Activated CD4-positive, alpha-beta T cell treated with anti-CD3 and anti-CD28 coated beads for 36 hours (primary cell): Measurements from ENCODE around the gene RNF148. TPM values are rescaled to one million over a fixed set of nuclear protein-coding genes. Genes with fewer than 3 reads are reported as not detected.

Experiments
- ATAC-seq: fragments of 200-7000 bp; cut with Tn5 transposase; one replicate; pipeline ENCODE4 v1.10.0; 2021; ENCODE audit warnings: mild to moderate bottlenecking, moderate library complexity
- CTCF ChIA-PET: fragments of 350-600 bp; sonication (Branson Sonifier 250); formaldehyde crosslinking; loops from one replicate; lab custom pipeline; 2021; ENCODE audit warnings: antibody characterized with exemption; lab: Charles Lee
- POLR2A ChIA-PET: fragments of 350-600 bp; sonication (Branson Sonifier 250); formaldehyde crosslinking; loops from one replicate; lab custom pipeline; 2021; ENCODE audit warnings: antibody characterized with exemption, inconsistent platforms; lab: Charles Lee
- DNase-seq: peaks from one replicate; pipeline ENCODE4 v3.0.0-alpha.2; 2020
- H3K27ac Mint-ChIP-seq: one replicate; pipeline ENCODE4 v1.8.0; 2021; ENCODE audit warnings: mixed read lengths
- H3K27me3 Mint-ChIP-seq: one replicate; pipeline ENCODE4 v1.8.0; 2021; ENCODE audit warnings: mixed read lengths
- H3K36me3 Mint-ChIP-seq: one replicate; pipeline ENCODE4 v1.8.0; 2021; ENCODE audit warnings: low read depth, mixed read lengths
- H3K4me1 Mint-ChIP-seq: one replicate; pipeline ENCODE4 v1.8.0; 2021; ENCODE audit warnings: mixed read lengths
- H3K4me3 Mint-ChIP-seq: one replicate; pipeline ENCODE4 v1.8.0; 2021; ENCODE audit warnings: mild to moderate bottlenecking, moderate library complexity, mixed read lengths
- H3K9me3 Mint-ChIP-seq: one replicate; pipeline ENCODE4 v1.8.0; 2021; ENCODE audit warnings: low read depth, mixed read lengths
- intact Hi-C, 2 experiments: fragments of 100-400 bp; cut with DNase I in 1 of 2; cut with micrococcal nuclease in 1 of 2; formaldehyde crosslinking; loops; one replicate each; pipeline versions ENCODE4 v1.14.2 to v1.15.1; 2022 to 2024; cut with DNase I, micrococcal nuclease
- total RNA-seq, 2 experiments: library from RNA; stranded (reverse); gene quantifications; one replicate each; pipeline ENCODE4 v1.2.3, GENCODE V29; 2021

Gene RNF148
- total RNA-seq, 2 experiments from 2014 or later: not detected

DNA sequence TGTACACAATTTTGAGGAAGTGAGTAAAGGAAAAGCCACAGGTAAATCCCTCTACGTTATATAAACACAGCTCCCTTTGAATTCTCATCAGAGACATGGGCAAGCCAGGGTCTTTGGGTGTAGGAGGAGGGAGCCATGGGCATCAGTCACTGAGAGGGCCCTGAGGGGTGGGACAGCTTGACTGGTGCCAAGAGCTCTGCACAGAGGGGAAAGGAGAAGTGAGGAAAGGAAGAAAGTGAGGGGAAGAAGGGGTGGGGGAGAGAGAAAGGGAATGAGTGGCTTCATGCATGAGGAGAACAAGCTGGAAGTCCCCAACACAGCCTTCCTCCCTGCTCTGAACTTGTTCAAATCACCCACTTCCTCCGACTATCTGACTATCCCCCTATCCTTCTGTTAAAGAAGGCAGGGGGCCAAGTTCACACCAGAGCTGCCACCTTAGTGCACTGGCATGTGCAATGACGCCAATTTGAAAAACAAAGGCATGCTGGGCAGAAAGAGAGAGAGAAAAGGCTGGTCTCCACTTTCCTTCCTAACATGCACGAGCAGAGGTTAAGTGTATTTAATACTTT is 16.4 kb upstream of the RNF148 start:
- CTCF ChIA-PET: interaction anchor here (1.1 kb wide), 1 partner anchor 36 kb away, joined by 3 read pairs; no protein-coding TSS in a partner anchor
- Mint-ChIP-seq H3K27me3 (no peaks in the 10 kb centered on the region), H3K27ac (no peak overlapping the region), H3K9me3 (no peaks in the 10 kb centered on the region), H3K36me3 (no peaks in the 10 kb centered on the region), H3K4me1 (no peaks in the 10 kb centered on the region), H3K4me3 (no peak overlapping the region)
- POLR2A ChIA-PET: no interaction called here
- no peak for DNase-seq
- ATAC-seq: no peak
- intact Hi-C loops: no loop called here

DNA sequence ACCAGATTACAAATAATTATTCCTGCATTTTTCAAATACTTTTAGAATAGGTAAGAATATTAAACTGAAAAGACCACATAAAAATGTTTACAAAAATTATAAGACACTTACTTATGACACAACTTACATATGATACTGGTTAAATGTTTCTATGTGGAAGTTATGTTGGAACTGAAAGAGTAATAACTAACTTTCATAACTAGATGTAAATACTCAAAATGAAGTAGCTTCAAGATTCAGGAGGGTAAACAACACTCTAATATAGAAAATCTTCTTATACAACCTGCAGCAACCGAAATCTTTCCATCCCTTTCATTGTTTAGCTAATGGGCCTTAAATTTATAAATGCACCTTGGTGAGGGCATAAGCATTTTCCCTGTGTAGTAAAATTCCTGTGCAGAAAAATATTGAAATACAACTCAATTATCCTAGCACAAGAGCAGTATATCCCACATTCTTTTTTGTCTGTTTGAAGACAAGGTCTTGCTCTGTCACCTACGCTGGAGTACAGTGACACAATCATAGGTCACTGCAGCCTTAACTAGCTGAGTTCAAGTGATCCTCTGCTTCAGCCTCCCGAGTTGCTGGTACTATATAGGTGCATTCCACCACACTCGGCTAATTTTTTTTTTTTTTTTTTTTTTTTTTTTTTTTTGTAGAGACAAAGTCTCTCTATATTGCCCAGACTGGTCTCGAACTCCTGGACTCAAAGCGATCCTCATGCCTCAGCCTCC is 14.8 kb upstream of the RNF148 start:
- Mint-ChIP-seq H3K27me3 (no peaks in the 10 kb centered on the region), H3K27ac (no peak overlapping the region), H3K4me3 (no peak overlapping the region), H3K9me3 (no peaks in the 10 kb centered on the region), H3K4me1 (no peaks in the 10 kb centered on the region), H3K36me3 (no peaks in the 10 kb centered on the region)
- ChIA-PET POLR2A (no interaction called here), CTCF (no interaction called here)
- intact Hi-C loops: no loop called here
- ATAC-seq: no peak
- no peak for DNase-seq

DNA sequence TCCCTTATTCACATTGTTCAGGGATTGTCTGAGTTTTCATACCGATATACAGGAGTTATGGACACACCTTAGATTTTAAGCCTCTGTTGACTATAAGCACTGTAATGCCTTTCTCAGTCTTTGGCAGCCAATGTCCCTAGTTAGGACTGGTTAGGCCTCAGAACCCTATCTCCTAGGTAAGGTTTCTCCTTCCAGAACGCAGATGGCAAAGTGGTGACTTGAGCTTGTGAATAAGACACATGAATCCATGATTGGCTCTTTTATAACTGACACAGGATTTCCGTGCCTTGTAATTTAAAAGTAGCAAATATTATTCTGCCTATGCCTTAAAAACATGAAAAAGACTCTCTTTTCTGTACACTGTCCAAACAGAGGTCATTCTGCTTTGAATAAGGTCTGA is 12.5 kb upstream of the RNF148 start:
- Mint-ChIP-seq H3K4me1 (no peaks in the 10 kb centered on the region), H3K27me3 (no peaks in the 10 kb centered on the region), H3K9me3 (peaks cover 2% of the 10 kb centered on the region), H3K27ac (no peak overlapping the region), H3K36me3 (no peaks in the 10 kb centered on the region), H3K4me3 (no peak overlapping the region)
- intact Hi-C loops: no loop called here
- ChIA-PET CTCF (interaction anchor here (0.6 kb wide), 1 partner anchor 440 kb away, joined by 3 read pairs; no protein-coding TSS in a partner anchor), POLR2A (no interaction called here)
- ATAC-seq (no peak), DNase-seq (no peak)

DNA sequence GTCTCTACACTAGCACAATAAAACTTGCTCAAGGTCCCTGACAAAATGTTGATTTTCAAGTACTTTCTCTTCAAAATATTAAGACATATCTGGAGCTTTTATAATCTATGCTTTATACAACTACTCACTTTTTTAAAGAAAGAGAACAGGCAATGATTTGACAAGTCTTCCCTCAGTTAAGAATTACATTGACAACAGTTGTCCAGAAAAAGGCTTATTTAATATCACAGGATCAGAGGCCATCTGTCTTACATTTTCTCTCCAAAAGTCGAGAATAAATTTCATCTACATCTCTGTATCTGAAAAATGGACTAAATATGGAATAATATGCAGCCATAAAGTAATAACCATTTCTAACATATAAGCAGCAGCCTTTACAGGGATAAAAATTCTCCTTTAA is 8.2 kb upstream of the RNF148 start:
- ChIA-PET CTCF (no interaction called here), POLR2A (no interaction called here)
- no peaks in the 10 kb centered on the region for H3K27me3 Mint-ChIP-seq
- DNase-seq: no peak
- H3K9me3 Mint-ChIP-seq: peaks cover 2% of the 10 kb centered on the region
- no peaks in the 10 kb centered on the region for H3K36me3 Mint-ChIP-seq
- no peak overlapping the region for H3K27ac Mint-ChIP-seq
- H3K4me3 Mint-ChIP-seq: no peak overlapping the region
- no peak for ATAC-seq
- intact Hi-C loops: no loop called here
- no peaks in the 10 kb centered on the region for H3K4me1 Mint-ChIP-seq

DNA sequence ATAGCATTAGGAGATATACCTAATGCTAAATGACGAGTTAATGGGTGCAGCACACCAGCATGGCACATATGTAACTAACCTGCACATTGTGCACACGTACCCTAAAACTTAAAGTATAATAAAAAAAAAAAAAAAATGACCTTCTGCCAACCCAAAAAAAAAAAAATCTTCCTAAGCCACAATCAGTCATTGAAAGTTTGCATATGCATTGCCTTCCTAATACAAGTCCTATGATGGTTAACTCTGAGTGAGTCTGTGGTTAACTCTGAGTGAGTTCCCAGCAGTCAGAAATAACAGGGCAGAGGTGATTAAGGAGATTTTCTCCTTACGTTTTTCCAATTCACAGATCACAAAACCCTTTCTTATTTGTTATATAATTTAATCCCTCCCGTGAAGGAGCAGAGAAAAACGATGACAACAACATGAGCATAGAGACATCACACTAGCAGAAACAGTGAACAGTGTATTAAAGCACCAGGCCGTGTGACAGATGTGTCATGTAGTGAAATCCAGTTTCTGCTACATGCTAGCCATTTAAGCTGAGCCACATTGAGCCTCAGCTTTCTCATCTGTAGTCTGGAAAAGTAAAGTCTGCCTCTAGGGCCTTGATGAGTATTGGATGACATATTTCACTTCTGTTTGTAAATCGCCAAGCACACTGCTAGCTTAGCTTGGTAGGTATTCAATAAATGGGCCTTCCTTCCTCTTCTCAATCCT is 7.4 kb upstream of the RNF148 start:
- no peak overlapping the region for H3K4me3 Mint-ChIP-seq
- no peak for ATAC-seq
- no peaks in the 10 kb centered on the region for H3K27me3 Mint-ChIP-seq
- intact Hi-C loops: no loop called here
- no peak overlapping the region for H3K27ac Mint-ChIP-seq
- ChIA-PET POLR2A (no interaction called here), CTCF (no interaction called here)
- no peaks in the 10 kb centered on the region for H3K36me3 Mint-ChIP-seq
- H3K9me3 Mint-ChIP-seq: peaks cover 2% of the 10 kb centered on the region
- H3K4me1 Mint-ChIP-seq: no peaks in the 10 kb centered on the region
- no peak for DNase-seq

DNA sequence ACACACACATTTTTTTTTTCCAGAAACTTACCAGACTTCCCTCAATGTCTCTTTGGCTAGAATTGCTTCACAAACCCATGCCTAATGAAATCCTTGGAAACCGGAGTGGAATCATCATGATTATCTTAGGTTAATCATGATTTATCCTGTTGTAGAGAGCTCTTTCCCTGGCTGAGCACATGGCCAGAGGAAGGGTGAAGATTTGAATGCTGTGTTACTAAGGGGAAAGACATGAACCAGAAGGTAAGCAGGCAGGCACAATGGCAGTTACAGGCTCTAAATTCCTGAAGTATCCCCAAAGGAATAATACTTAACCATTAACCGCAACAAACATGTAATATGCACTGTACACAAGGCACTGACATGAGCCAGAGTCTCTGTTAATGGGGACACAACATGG is 4.1 kb upstream of the RNF148 start:
- H3K4me1 Mint-ChIP-seq: no peaks in the 10 kb centered on the region
- intact Hi-C loops: no loop called here
- ChIA-PET CTCF (no interaction called here), POLR2A (no interaction called here)
- H3K27ac Mint-ChIP-seq: no peak overlapping the region
- no peaks in the 10 kb centered on the region for H3K36me3 Mint-ChIP-seq
- no peak overlapping the region for H3K4me3 Mint-ChIP-seq
- H3K27me3 Mint-ChIP-seq: no peaks in the 10 kb centered on the region
- no peak for ATAC-seq
- no peak for DNase-seq
- H3K9me3 Mint-ChIP-seq: peaks cover 9% of the 10 kb centered on the region

DNA sequence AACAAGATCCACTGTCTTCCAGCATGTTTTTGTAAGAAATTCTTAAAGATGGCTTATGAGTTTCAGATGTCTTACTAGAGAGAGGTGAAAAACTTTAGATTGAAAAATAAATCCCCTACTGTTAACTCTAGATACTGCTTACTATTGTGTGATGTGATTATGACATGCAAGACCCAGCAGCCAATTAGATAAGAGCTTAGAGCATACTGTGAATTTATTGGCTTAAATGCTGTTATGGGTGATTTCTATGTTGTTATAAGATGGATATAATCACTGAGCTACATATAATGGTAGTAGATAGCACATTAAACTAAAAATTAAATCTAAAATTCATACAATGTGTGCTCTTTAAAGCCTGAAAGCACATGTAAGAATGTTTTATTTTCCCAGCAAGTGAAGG is 3.7 kb downstream of the RNF148 start, which contains the start of gene RNF133:
RNF133 (minus strand) TSS at position 101 of the 400 bp plus-strand sequence. CDS start 199 bp downstream, outside the sequence.
- intact Hi-C loops: no loop called here
- ChIA-PET CTCF (interaction anchor here (0.5 to 0.7 kb wide), 2 partner anchors 65 to 171 kb away, joined by 3 read pairs; no protein-coding TSS in a partner anchor), POLR2A (no interaction called here)
- H3K9me3 Mint-ChIP-seq: peaks cover 7% of the 10 kb centered on the region
- H3K4me3 Mint-ChIP-seq: no peak within 1 kb of the TSS
- no peak for ATAC-seq
- no peaks in the 10 kb centered on the region for H3K36me3 Mint-ChIP-seq
- H3K27ac Mint-ChIP-seq: no peak within 1 kb of the TSS
- no peaks in the 10 kb centered on the region for H3K4me1 Mint-ChIP-seq
- DNase-seq: no peak
- H3K27me3 Mint-ChIP-seq: no peaks in the 10 kb centered on the region

DNA sequence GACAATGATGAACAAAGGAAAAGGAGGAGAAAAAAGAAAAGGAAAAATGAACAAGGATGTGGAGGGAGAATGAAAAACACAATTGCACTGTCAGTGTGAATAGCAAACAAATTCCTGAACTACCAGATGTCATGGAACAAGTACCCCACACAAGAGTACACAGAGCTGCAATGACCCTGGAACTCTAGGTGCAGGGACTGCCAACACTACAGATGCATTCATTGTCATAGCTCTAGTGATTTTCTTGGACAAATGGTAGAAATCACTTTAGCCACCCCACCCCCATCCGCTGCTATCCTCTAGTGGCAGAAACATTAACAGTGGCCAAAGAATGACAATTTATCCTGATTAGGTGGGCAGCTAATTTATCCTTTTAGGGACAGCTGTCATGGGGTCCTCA is 6.9 kb downstream of the RNF148 start:
- Mint-ChIP-seq H3K27me3 (no peaks in the 10 kb centered on the region), H3K27ac (no peak overlapping the region), H3K9me3 (peaks cover 5% of the 10 kb centered on the region), H3K4me3 (no peak overlapping the region), H3K4me1 (no peaks in the 10 kb centered on the region), H3K36me3 (no peaks in the 10 kb centered on the region)
- intact Hi-C loops: no loop called here
- ATAC-seq (no peak), DNase-seq (no peak)
- POLR2A ChIA-PET: no interaction called here
- CTCF ChIA-PET: no interaction called here

DNA sequence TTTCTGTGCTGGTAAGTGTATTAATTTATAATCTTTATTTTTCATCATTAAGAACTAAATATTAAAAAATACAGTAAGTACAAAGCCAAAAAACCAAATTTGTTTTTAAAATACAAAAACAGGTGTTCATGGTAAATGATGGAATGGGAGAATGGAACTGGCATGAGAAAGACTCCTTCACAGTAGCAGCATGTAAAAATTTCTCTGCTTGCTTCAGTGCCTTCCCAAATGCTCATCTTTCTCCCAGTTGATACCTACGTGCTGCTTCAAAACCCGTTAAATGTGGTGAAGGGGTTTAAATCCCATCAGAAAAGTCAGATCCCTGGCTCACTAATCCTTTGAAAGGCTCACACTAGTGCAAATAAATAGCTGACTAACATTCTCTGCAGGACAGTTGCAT is 8.0 kb downstream of the RNF148 start:
- H3K4me3 Mint-ChIP-seq: no peak overlapping the region
- ATAC-seq (no peak), DNase-seq (no peak)
- intact Hi-C loops: no loop called here
- ChIA-PET POLR2A (no interaction called here), CTCF (no interaction called here)
- no peak overlapping the region for H3K27ac Mint-ChIP-seq
- no peaks in the 10 kb centered on the region for H3K27me3 Mint-ChIP-seq
- no peaks in the 10 kb centered on the region for H3K4me1 Mint-ChIP-seq
- H3K9me3 Mint-ChIP-seq: peaks cover 5% of the 10 kb centered on the region
- H3K36me3 Mint-ChIP-seq: no peaks in the 10 kb centered on the region

DNA sequence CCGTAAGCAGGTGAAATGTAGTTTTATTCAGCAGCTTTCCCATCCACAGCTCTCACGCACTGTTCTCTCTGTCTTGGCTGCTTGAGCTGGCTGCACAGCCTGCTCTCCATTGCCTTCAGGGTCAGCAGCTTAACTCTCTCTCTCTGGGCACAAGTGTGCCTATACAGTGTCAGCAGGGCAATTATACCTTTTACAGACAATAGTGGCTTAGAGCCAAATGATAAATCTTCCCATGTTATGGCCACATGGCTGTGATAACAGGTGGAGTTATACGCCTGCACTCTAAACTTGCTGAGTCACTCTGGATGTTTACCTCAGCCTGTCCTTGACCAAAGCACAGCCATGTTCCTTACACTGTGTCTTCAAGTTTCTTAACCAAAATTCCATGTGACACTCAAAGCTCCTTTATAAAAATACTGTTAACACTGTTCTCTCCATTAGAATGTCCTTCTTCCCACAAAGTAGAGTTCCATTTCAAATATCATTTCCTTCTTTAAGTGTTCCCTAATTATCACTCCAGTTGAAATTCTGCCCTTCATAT is 9.9 kb downstream of the RNF148 start:
- no peaks in the 10 kb centered on the region for H3K4me1 Mint-ChIP-seq
- no peak for ATAC-seq
- H3K36me3 Mint-ChIP-seq: no peaks in the 10 kb centered on the region
- intact Hi-C loops: no loop called here
- no peak overlapping the region for H3K27ac Mint-ChIP-seq
- no peaks in the 10 kb centered on the region for H3K27me3 Mint-ChIP-seq
- ChIA-PET POLR2A (no interaction called here), CTCF (no interaction called here)
- H3K4me3 Mint-ChIP-seq: no peak overlapping the region
- DNase-seq: no peak
- H3K9me3 Mint-ChIP-seq: peaks cover 7% of the 10 kb centered on the region

DNA sequence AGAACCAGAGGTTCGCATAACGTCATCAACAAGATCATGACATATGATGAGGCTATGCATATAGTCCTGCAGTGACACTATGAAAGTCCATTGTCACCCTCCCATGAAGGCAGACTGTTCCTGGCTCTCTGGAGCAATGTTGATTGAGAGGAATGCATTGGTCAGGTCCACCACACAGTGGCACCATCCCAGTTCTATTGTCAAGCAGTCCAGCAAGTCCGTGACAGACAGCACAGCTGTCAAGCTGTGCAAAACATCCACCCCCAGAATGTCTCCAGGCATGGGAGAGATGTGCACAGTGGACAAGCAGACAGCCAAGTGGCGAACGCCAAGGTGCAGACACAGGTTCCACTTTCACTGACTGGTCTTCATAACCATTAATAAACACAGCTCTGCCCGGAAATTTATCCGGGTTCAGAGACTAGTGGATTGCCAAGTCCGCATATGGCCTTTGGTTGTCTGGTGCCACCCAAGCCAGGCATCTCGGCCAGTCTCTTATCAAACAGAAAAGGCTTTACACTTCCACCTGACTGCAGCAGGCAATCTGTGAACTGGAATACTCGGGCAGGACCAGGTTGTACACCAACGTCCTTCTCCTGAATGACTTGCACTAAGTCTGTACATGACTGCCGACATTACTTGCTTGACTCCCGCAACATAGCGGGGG is 11.0 kb downstream of the RNF148 start:
- POLR2A ChIA-PET: no interaction called here
- intact Hi-C loops: no loop called here
- peaks cover 7% of the 10 kb centered on the region for H3K9me3 Mint-ChIP-seq
- CTCF ChIA-PET: no interaction called here
- no peak overlapping the region for H3K4me3 Mint-ChIP-seq
- no peaks in the 10 kb centered on the region for H3K27me3 Mint-ChIP-seq
- no peaks in the 10 kb centered on the region for H3K4me1 Mint-ChIP-seq
- DNase-seq (no peak), ATAC-seq (no peak)
- H3K36me3 Mint-ChIP-seq: no peaks in the 10 kb centered on the region
- no peak overlapping the region for H3K27ac Mint-ChIP-seq
